ENCODE measurements around the gene MYH14. TPM values are rescaled to one million over a fixed set of nuclear protein-coding genes. Genes with fewer than 3 reads are reported as not detected.

MYH14 gene
- total RNA-seq, 1 donor from 2014 or later, result not detected

GRCh38 chr19:50255115-50255514 is 51.7 kb downstream of the MYH14 start:
- Mint-ChIP-seq H3K27ac (no peak overlapping the region), H3K36me3 (ENCODE audit: low read depth) (no peaks in the 10 kb centered on the region), H3K4me3 (no peak overlapping the region), H3K4me1 (peaks cover 5% of the 10 kb centered on the region), H3K9me3 (peaks cover 9% of the 10 kb centered on the region), H3K27me3 (peaks cover 8% of the 10 kb centered on the region)
- ChIA-PET POLR2A (no interaction called here), CTCF (interaction anchor here (1.0 kb wide), 2 partner anchors 73 to 160 kb away, joined by 3 read pairs; no protein-coding TSS in a partner anchor)
- ATAC-seq (ENCODE audit: low read depth) (no peak), DNase-seq (no peak)
- TF ChIP-seq, protein P1, sequence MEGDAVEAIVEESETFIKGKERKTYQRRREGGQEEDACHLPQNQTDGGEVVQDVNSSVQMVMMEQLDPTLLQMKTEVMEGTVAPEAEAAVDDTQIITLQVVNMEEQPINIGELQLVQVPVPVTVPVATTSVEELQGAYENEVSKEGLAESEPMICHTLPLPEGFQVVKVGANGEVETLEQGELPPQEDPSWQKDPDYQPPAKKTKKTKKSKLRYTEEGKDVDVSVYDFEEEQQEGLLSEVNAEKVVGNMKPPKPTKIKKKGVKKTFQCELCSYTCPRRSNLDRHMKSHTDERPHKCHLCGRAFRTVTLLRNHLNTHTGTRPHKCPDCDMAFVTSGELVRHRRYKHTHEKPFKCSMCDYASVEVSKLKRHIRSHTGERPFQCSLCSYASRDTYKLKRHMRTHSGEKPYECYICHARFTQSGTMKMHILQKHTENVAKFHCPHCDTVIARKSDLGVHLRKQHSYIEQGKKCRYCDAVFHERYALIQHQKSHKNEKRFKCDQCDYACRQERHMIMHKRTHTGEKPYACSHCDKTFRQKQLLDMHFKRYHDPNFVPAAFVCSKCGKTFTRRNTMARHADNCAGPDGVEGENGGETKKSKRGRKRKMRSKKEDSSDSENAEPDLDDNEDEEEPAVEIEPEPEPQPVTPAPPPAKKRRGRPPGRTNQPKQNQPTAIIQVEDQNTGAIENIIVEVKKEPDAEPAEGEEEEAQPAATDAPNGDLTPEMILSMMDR (IDR thresholded peaks at IDR 0.05), result no peak
- intact Hi-C loops (cut with micrococcal nuclease), result no loop called here

- ChIA-PET CTCF (no interaction called here), POLR2A (no interaction called here)
- Mint-ChIP-seq H3K4me1 (peaks cover 2% of the 10 kb centered on the region), H3K4me3 (no peak overlapping the region), H3K9me3 (peaks cover 9% of the 10 kb centered on the region), H3K36me3 (ENCODE audit: low read depth) (no peaks in the 10 kb centered on the region), H3K27me3 (peaks cover 8% of the 10 kb centered on the region), H3K27ac (no peak overlapping the region)
- TF ChIP-seq, protein P1 (IDR thresholded peaks at IDR 0.05), result no peak
- ATAC-seq (ENCODE audit: low read depth) (no peak), DNase-seq (no peak)
- intact Hi-C loops (cut with micrococcal nuclease), result no loop called here
Measured at GRCh38 chr19:50257141-50257540, 53.7 kb downstream of the MYH14 start.

GRCh38 chr19:50258918-50259372 is 55.5 kb downstream of the MYH14 start:
- Mint-ChIP-seq H3K4me1 (no peaks in the 10 kb centered on the region), H3K27me3 (peaks cover 8% of the 10 kb centered on the region), H3K9me3 (peaks cover 3% of the 10 kb centered on the region), H3K36me3 (ENCODE audit: low read depth) (no peaks in the 10 kb centered on the region), H3K4me3 (no peak overlapping the region), H3K27ac (no peak overlapping the region)
- no peak for DNase-seq
- TF ChIP-seq, protein P1 (IDR thresholded peaks at IDR 0.05), result no peak
- ChIA-PET POLR2A (no interaction called here), CTCF (no interaction called here)
- intact Hi-C loops (cut with micrococcal nuclease), result no loop called here
- ATAC-seq (ENCODE audit: low read depth), result no peak

- H3K9me3 Mint-ChIP-seq, result no peaks in the 10 kb centered on the region
- ATAC-seq (ENCODE audit: low read depth) (no peak), DNase-seq (no peak)
- no peak overlapping the region for H3K4me3 Mint-ChIP-seq
- ChIA-PET CTCF (no interaction called here), POLR2A (no interaction called here)
- H3K4me1 Mint-ChIP-seq, result no peaks in the 10 kb centered on the region
- H3K27me3 Mint-ChIP-seq, result peaks cover 8% of the 10 kb centered on the region
- no peaks in the 10 kb centered on the region for H3K36me3 Mint-ChIP-seq (ENCODE audit: low read depth)
- TF ChIP-seq, protein P1 (IDR thresholded peaks at IDR 0.05), result no peak
- intact Hi-C loops (cut with micrococcal nuclease), result no loop called here
- H3K27ac Mint-ChIP-seq, result no peak overlapping the region
Measured at GRCh38 chr19:50261446-50261970, 58.1 kb downstream of the MYH14 start.

GRCh38 chr19:50263176-50263575 is 59.8 kb downstream of the MYH14 start:
- no peaks in the 10 kb centered on the region for H3K36me3 Mint-ChIP-seq (ENCODE audit: low read depth)
- no peaks in the 10 kb centered on the region for H3K9me3 Mint-ChIP-seq
- intact Hi-C loops (cut with micrococcal nuclease), result no loop called here
- no peaks in the 10 kb centered on the region for H3K4me1 Mint-ChIP-seq
- DNase-seq (no peak), ATAC-seq (ENCODE audit: low read depth) (no peak)
- ChIA-PET CTCF (no interaction called here), POLR2A (no interaction called here)
- H3K27ac Mint-ChIP-seq, result no peak overlapping the region
- TF ChIP-seq, protein P1 (IDR thresholded peaks at IDR 0.05), result no peak
- no peak overlapping the region for H3K4me3 Mint-ChIP-seq
- peaks cover 13% of the 10 kb centered on the region for H3K27me3 Mint-ChIP-seq
